HEK293T (cell line): ENCODE results near the gene RELB.

Source experiments
- CTCF ChIA-PET: fragments of 350-600 bp; formaldehyde crosslinking; extraction: SDS; loops from one replicate; lab custom pipeline; 2021; ENCODE audit warnings: antibody characterized with exemption, inconsistent platforms; lab: Yijun Ruan, JAX
- POLR2A ChIA-PET: fragments of 350-600 bp; formaldehyde crosslinking; extraction: SDS; loops from one replicate; lab custom pipeline; 2020; ENCODE audit warnings: antibody characterized with exemption, inconsistent platforms; lab: Yijun Ruan, JAX
- DNase-seq: peaks from one replicate; pipeline ENCODE4 v3.0.0; 2012; ENCODE audit warnings: mixed read lengths; ENCODE audit errors: extremely low spot score
- ARNT ChIP-seq: fragments of 450-650 bp; IDR thresholded peaks from 2 replicates; pipeline ENCODE4 v1.6.1; 2017; ENCODE audit warnings: mild to moderate bottlenecking
- BHLHE40 ChIP-seq: fragments of 450-650 bp; IDR thresholded peaks from 2 replicates; pipeline ENCODE4 v1.6.1; 2016; ENCODE audit warnings: mild to moderate bottlenecking, moderate library complexity, borderline replicate concordance
- CTBP1 ChIP-seq: fragments of 450-650 bp; IDR thresholded peaks from 2 replicates; pipeline ENCODE4 v1.6.1; 2016; ENCODE audit warnings: borderline replicate concordance
- ELF4 ChIP-seq: fragments of 450-650 bp; IDR thresholded peaks from 2 replicates; pipeline ENCODE4 v1.6.1; 2017; ENCODE audit warnings: antibody characterized with exemption
- FOXA1 ChIP-seq: fragments of 450-650 bp; IDR thresholded peaks from 2 replicates; pipeline ENCODE4 v1.6.1; 2016; ENCODE audit warnings: mild to moderate bottlenecking
- FOXK2 ChIP-seq: fragments of 450-650 bp; IDR thresholded peaks from 2 replicates; pipeline ENCODE4 v1.6.1; 2016; ENCODE audit warnings: mild to moderate bottlenecking
- FOXM1 ChIP-seq: fragments of 450-650 bp; IDR thresholded peaks from 2 replicates; pipeline ENCODE4 v1.6.1; 2017; ENCODE audit warnings: mild to moderate bottlenecking, borderline replicate concordance
- HDGF ChIP-seq: fragments of 450-650 bp; IDR thresholded peaks from 2 replicates; pipeline ENCODE4 v1.6.1; 2017; ENCODE audit warnings: antibody characterized with exemption, borderline replicate concordance
- L3MBTL2 ChIP-seq: fragments of 450-650 bp; conservative IDR thresholded peaks from 2 replicates; pipeline ENCODE4 v1.6.1; 2016; ENCODE audit warnings: mild to moderate bottlenecking
- LEF1 ChIP-seq: fragments of 450-650 bp; IDR thresholded peaks from 2 replicates; pipeline ENCODE4 v1.6.1; 2017; ENCODE audit warnings: mild to moderate bottlenecking, borderline replicate concordance
- NFRKB ChIP-seq: fragments of 450-650 bp; IDR thresholded peaks from 2 replicates; pipeline ENCODE4 v1.6.1; 2016; ENCODE audit warnings: mild to moderate bottlenecking, moderate library complexity
- SP1 ChIP-seq: fragments of 450-650 bp; IDR thresholded peaks from 2 replicates; pipeline ENCODE4 v1.6.1; 2017
- SUZ12 ChIP-seq: fragments of 450-650 bp; IDR thresholded peaks from 2 replicates; pipeline ENCODE4 v1.6.1; 2016; ENCODE audit warnings: mild to moderate bottlenecking
- TARDBP ChIP-seq: fragments of 450-650 bp; IDR thresholded peaks from 2 replicates; pipeline ENCODE4 v1.6.1; 2016
- ZNF384 ChIP-seq: fragments of 450-650 bp; IDR thresholded peaks from 2 replicates; pipeline ENCODE4 v1.6.1; 2016
- TF ChIP-seq, protein P1 (sequence below): fragments of 450-650 bp; IDR thresholded peaks from 2 replicates; pipeline ENCODE4 v1.6.1; 2016

The RELB gene

DNA sequence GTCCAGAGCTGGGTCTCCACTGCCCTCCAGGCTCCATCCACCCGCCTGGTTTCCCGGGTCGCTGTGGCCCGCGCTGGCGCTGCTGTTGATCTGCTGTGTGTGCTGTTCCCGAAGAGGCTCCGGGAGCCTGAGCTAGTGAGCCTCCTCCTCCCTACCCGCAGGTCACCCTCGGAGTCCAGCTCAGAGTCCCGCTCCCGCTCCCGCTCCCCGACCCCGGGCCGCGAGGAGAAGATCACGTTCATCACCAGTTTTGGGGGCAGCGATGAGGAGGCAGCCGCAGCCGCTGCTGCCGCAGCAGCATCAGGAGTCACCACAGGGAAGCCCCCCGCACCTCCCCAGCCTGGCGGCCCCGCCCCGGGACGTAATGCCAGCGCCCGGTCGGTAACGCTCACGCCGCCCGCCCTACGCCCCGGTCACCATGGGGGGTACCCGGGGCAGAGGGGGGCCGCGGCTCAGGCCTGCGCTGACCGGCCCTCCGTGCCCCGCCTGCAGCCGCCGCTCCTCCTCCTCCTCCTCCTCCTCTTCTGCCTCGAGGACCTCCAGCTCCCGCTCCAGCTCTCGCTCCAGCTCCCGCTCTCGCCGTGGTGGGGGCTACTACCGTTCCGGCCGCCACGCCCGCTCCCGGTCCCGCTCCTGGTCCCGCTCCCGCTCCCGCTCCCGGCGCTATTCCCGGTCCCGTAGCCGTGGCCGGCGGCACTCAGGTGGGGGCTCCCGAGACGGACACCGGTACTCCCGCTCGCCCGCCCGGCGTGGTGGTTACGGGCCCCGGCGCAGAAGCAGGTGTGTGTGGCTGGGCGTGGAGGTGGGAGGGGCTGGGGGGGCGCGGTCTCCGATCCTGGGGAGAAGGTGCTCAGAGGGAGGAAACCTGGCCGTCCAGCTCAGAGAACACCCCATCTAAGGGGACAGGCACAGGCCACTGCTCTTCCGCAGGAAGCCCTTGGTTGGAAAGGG is 62.9 kb downstream of the RELB start:
- POLR2A ChIA-PET: interaction anchor here (1.3 kb wide), 1 partner anchor 25 kb away, joined by 5 read pairs; the partner anchor contains the start of gene CLASRP
- CTCF ChIA-PET: no interaction called here
- TF ChIP-seq FOXA1 (no peak), HDGF (no peak), NFRKB (no peak), BHLHE40 (no peak), ZNF384 (no peak), SUZ12 (no peak), LEF1 (no peak), SP1 (no peak)

DNA sequence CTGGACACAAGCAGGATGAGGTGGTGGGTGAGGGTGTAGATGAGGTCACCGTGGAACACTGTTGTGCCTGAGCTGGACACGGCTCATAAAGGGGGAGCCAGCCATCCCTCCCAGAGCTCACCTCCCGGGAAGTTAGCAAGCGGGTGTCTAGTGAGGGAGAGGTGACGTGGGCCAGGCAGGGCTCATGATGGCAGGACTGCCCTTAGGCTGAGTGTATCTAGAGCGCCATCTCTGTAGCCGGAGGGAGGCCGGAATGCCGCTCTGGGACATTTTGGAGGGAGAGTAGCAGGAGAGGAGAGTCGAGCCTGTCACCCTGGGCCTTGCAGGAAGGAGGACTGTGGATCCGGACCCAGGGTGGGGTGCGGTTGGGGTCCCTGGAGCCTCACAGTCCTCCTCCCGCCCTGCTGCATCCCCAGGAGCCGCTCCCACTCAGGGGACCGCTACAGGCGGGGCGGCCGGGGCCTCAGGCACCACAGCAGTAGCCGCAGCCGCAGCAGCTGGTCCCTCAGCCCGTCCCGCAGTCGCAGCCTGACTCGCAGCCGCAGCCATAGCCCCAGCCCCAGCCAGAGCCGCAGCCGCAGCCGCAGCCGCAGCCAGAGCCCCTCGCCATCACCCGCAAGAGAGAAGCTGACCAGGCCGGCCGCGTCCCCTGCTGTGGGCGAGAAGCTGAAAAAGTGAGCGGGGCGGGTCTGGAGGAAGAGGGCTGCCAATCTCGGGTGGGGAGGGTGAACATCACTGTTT is 65.8 kb downstream of the RELB start:
- no peak for DNase-seq
- POLR2A ChIA-PET: no interaction called here
- no peak for TF ChIP-seq CTBP1
- TF ChIP-seq LEF1: no peak
- TF ChIP-seq ELF4: no peak
- no peak for TF ChIP-seq ZNF384
- TF ChIP-seq BHLHE40: no peak
- no peak for TF ChIP-seq SP1
- TF ChIP-seq TARDBP: no peak
- TF ChIP-seq ARNT: no peak
- TF ChIP-seq FOXM1: no peak
- no peak for TF ChIP-seq L3MBTL2
- no peak for TF ChIP-seq FOXK2
- TF ChIP-seq HDGF: no peak
- CTCF ChIA-PET: no interaction called here

More for the DNA sequence above, 62.9 kb downstream of the RELB start:
- no peak for DNase-seq

DNA sequence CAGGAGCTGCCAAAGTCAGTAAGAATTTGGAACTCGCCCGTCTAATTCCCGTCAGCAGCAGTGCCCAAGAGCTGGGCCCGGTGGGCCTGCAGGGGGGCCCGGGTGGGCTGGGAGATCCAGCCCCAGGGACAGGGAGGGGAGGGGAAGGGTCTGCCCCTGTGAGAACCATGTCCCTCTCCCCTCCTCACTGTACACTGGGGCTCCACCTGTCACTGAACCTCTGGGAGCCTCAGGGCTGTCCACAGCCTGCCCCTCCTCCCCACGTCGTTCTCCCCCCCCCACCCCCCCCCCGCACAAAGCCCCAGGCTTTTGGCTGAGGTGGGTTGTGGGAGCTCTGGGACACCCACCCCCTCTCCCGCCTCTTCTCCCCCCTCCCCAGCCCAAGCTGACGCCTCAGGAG is 66.8 kb downstream of the RELB start:
- no peak for DNase-seq
- no peak for TF ChIP-seq L3MBTL2
- no peak for TF ChIP-seq LEF1
- no peak for TF ChIP-seq CTBP1
- TF ChIP-seq FOXM1: no peak
- no peak for TF ChIP-seq FOXA1
- no peak for TF ChIP-seq SUZ12
- TF ChIP-seq ELF4: no peak
- no peak for TF ChIP-seq FOXK2
- TF ChIP-seq TARDBP: no peak
- TF ChIP-seq NFRKB: no peak
- POLR2A ChIA-PET: interaction anchor here (0.6 to 1.2 kb wide), 2 partner anchors 9 to 11 kb away, joined by 3 to 4 read pairs; partner anchors contain the start of gene GEMIN7
- CTCF ChIA-PET: interaction anchor here (1.3 kb wide), 1 partner anchor 9 kb away, joined by 5 read pairs; no protein-coding TSS in a partner anchor

DNA sequence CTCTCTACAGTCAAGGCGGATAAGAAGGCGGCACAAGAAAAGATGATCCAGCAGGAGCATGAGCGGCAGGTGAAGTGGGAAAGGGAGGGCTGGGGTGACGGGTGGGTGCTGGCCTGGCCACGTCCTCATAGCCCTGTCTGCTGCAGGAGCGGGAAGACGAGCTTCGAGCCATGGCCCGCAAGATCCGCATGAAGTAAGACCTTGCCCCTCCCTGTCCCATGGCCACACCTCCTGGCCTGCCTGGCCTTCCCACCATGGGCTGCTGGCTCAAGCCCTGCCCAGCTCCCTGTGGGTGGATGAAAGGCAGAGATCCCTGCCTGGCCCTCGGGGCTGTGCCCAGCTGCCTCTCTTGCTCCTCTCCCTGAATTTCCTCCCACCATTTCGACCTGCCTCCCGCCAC is 67.8 kb downstream of the RELB start:
- no peak for DNase-seq
- CTCF ChIA-PET: interaction anchor here (1.3 kb wide), 1 partner anchor 10 kb away, joined by 5 read pairs; no protein-coding TSS in a partner anchor
- TF ChIP-seq TARDBP (no peak), FOXK2 (no peak), HDGF (no peak), LEF1 (no peak), NFRKB (no peak), FOXA1 (no peak), L3MBTL2 (no peak), ZNF384 (no peak), ARNT (no peak), SP1 (no peak), BHLHE40 (no peak), CTBP1 (no peak), ELF4 (no peak), FOXM1 (no peak), SUZ12 (no peak)
- TF ChIP-seq, protein P1, sequence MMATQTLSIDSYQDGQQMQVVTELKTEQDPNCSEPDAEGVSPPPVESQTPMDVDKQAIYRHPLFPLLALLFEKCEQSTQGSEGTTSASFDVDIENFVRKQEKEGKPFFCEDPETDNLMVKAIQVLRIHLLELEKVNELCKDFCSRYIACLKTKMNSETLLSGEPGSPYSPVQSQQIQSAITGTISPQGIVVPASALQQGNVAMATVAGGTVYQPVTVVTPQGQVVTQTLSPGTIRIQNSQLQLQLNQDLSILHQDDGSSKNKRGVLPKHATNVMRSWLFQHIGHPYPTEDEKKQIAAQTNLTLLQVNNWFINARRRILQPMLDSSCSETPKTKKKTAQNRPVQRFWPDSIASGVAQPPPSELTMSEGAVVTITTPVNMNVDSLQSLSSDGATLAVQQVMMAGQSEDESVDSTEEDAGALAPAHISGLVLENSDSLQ: no peak
- POLR2A ChIA-PET: interaction anchor here (1.1 to 1.2 kb wide), 2 partner anchors 10 to 23 kb away, joined by 4 to 5 read pairs; partner anchors contain the start of genes GEMIN7 and PPP1R37

DNA sequence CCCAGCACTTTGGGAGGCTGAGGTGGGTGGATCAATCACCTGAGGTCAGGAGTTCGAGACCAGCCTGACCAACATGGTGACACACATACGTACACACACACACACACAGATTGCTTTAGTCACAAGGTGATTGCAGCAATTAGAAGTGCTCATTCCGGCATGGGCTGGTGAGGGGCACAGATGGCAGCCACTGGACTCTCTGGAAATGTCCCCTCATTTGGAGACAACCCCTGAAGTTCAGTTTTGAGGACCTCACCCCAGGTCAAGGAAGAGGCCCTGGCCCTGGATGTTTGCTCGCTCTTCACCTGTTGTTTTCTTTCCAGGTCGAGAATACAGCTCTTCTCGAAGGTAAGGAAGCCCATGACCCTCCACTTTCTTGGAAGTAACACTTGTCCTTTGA is 69.0 kb downstream of the RELB start:
- no peak for DNase-seq
- TF ChIP-seq L3MBTL2 (no peak), FOXK2 (no peak), FOXM1 (no peak), TARDBP (no peak), SUZ12 (no peak), SP1 (no peak), BHLHE40 (no peak), HDGF (no peak), ZNF384 (no peak), LEF1 (no peak), ELF4 (no peak), ARNT (no peak), NFRKB (no peak), FOXA1 (no peak), CTBP1 (no peak)
- TF ChIP-seq, protein P1: no peak
- ChIA-PET CTCF (no interaction called here), POLR2A (no interaction called here)
